Sigmoid colon (tissue), 7 donors: ENCODE measurements around the gene DRAXIN. TPM values are rescaled to one million over a fixed set of nuclear protein-coding genes. Genes with fewer than 3 reads are reported as not detected.

ENCODE experiments used
- DNase-seq: peaks from one replicate; pipeline ENCODE4 v3.0.0-alpha.2; 2019
- H3K27ac ChIP-seq, 4 donors: fragments of 200-600 bp; sonication (generic); one replicate each; pipeline ENCODE4 v1.5.1; 2016 to 2019; ENCODE audit warnings: mild to moderate bottlenecking in 1 of 4
- H3K27me3 ChIP-seq, 3 donors: fragments of 200-600 bp; sonication (generic); one replicate each; pipeline ENCODE4 v1.5.1; 2019; ENCODE audit warnings: mild to moderate bottlenecking in 1 of 3
- H3K36me3 ChIP-seq, 4 donors: fragments of 200-600 bp; sonication (generic); one replicate each; pipeline ENCODE4 v1.5.1; 2016 to 2019
- H3K4me1 ChIP-seq, 4 donors: fragments of 200-600 bp; sonication (generic); one replicate each; pipeline ENCODE4 v1.5.1; 2017 to 2019
- H3K4me3 ChIP-seq, 4 donors: fragments of 200-600 bp; sonication (generic); one replicate each; pipeline ENCODE4 v1.5.1; 2017 to 2019; ENCODE audit warnings: mild to moderate bottlenecking in 2 of 4, moderate library complexity in 1 of 4
- H3K9me3 ChIP-seq, 4 donors: fragments of 200-600 bp in 3 of 4; sonication (generic) in 3 of 4; one replicate each; pipeline versions ENCODE4 v1.5.1 to v1.6.1; 2013 to 2019
- CTCF ChIP-seq, 4 experiments: fragments of 450-650 bp in 3 of 4; fragments of 200-600 bp in 1 of 4; IDR thresholded peaks; one replicate each; pipeline ENCODE4 v1.5.1; 2016 to 2019; ENCODE audit warnings: antibody characterized with exemption in 4 of 4, mild to moderate bottlenecking in 3 of 4, moderate library complexity in 2 of 4
- EP300 ChIP-seq, 4 donors: sonication (generic); formaldehyde crosslinking; IDR thresholded peaks; one replicate each; pipeline ENCODE4 v1.6.1; 2017; ENCODE audit warnings: antibody characterized with exemption in 4 of 4
- POLR2A ChIP-seq, 2 donors: fragments of 450-650 bp; IDR thresholded peaks; one replicate each; pipeline ENCODE4 v1.6.1; 2016; ENCODE audit warnings: antibody characterized with exemption in 2 of 2, mild to moderate bottlenecking in 2 of 2, moderate library complexity in 2 of 2
- POLR2AphosphoS5 ChIP-seq, 4 donors: sonication (generic); formaldehyde crosslinking; IDR thresholded peaks; one replicate each; pipeline ENCODE4 v1.6.1; 2017; ENCODE audit warnings: antibody characterized with exemption in 4 of 4
- WGBS, 2 donors: extraction: QIAGEN DNeasy Blood & Tissue Kit; methylation state at CpG; one replicate each; pipeline ENCODE4 v1.1.7; 2013; 5-methylcytosine and 5-hydroxymethylcytosine counted together
- intact Hi-C: fragments of 100-400 bp; cut with DNase I; formaldehyde crosslinking; loops from one replicate; pipeline ENCODE4 v1.15.1; 2023
- polyA plus RNA-seq, 3 donors: library from polyadenylated mRNA; stranded (reverse); fragments of 200-250 nt; gene quantifications; one replicate each; pipeline ENCODE4 v1.2.3, GENCODE V29; 2013
- total RNA-seq, 4 donors: library from RNA; depleted of rRNA; stranded (reverse); fragments of >200 nt; gene quantifications; one replicate each; pipeline ENCODE4 v1.1.0, GENCODE V29; 2016
- donor health status: healthy with polysubstance abuse.
- donor health status: Bipolar disorder and iron deficiency.
- donor health status: healthy.

Gene DRAXIN
- total and polyA plus RNA-seq, 7 donors = 0.13 to 0.36 (median 0.28) TPM; not detected in 4

- Histone ChIP-seq H3K4me3 (no peak overlapping the region), H3K27me3 (peaks cover 0 to 9% (median 0%) of the 10 kb centered on the region in 3 donors), H3K36me3 (no peaks in the 10 kb centered on the region), H3K9me3 (no peaks in the 10 kb centered on the region), H3K4me1 (no peaks in the 10 kb centered on the region), H3K27ac (no peak overlapping the region)
- no peak for TF ChIP-seq CTCF (IDR thresholded peaks at IDR 0.05)
- no peak for TF ChIP-seq POLR2AphosphoS5 (IDR thresholded peaks at IDR 0.05)
- no peak for TF ChIP-seq POLR2A (IDR thresholded peaks at IDR 0.05)
- TF ChIP-seq EP300 (IDR thresholded peaks at IDR 0.05) = no peak
- 77 to 80% methylated on average over 4 of the region's 4 CpGs for WGBS, 2 donors
- intact Hi-C loops = no loop called here
- DNase-seq = no peak
These were observed 77.8 kb downstream of the DRAXIN start for GRCh38 chr1:11769274-11769673.

- no peak for DNase-seq
- intact Hi-C loops = no loop called here
- TF ChIP-seq CTCF (IDR thresholded peaks at IDR 0.05) (no peak), EP300 (IDR thresholded peaks at IDR 0.05) (no peak), POLR2AphosphoS5 (IDR thresholded peaks at IDR 0.05) (no peak), POLR2A (IDR thresholded peaks at IDR 0.05) (no peak)
- no peak overlapping the region for H3K27ac ChIP-seq
- no peak overlapping the region for H3K4me3 ChIP-seq
- no peaks in the 10 kb centered on the region for H3K36me3 ChIP-seq
- peaks cover 0 to 9% (median 0%) of the 10 kb centered on the region in 3 donors for H3K27me3 ChIP-seq
- H3K9me3 ChIP-seq = no peaks in the 10 kb centered on the region
- H3K4me1 ChIP-seq = no peaks in the 10 kb centered on the region
These were observed 78.5 kb downstream of the DRAXIN start for GRCh38 chr1:11770011-11770410.

GRCh38 chr1:11771481-11772043 is 80.1 kb downstream of the DRAXIN start:
- no peak for DNase-seq
- Histone ChIP-seq H3K4me1 (no peaks in the 10 kb centered on the region), H3K27ac (no peak overlapping the region), H3K4me3 (no peak overlapping the region), H3K9me3 (no peaks in the 10 kb centered on the region), H3K36me3 (no peaks in the 10 kb centered on the region), H3K27me3 (peaks cover 0 to 3% (median 0%) of the 10 kb centered on the region in 3 donors)
- WGBS, 2 donors = 49 to 69% methylated on average over 11 of the region's 11 CpGs
- intact Hi-C loops = no loop called here
- no peak for TF ChIP-seq POLR2A (IDR thresholded peaks at IDR 0.05)
- no peak for TF ChIP-seq POLR2AphosphoS5 (IDR thresholded peaks at IDR 0.05)
- TF ChIP-seq EP300 (IDR thresholded peaks at IDR 0.05) = no peak
- no peak for TF ChIP-seq CTCF (IDR thresholded peaks at IDR 0.05)

- TF ChIP-seq EP300 (IDR thresholded peaks at IDR 0.05) (no peak), POLR2A (IDR thresholded peaks at IDR 0.05) (no peak), CTCF (IDR thresholded peaks at IDR 0.05) (no peak), POLR2AphosphoS5 (IDR thresholded peaks at IDR 0.05) (no peak)
- no peak for DNase-seq
- intact Hi-C loops = no loop called here
- Histone ChIP-seq H3K27ac (no peak overlapping the region), H3K36me3 (no peaks in the 10 kb centered on the region), H3K9me3 (no peaks in the 10 kb centered on the region), H3K27me3 (no peaks in the 10 kb centered on the region), H3K4me3 (no peak overlapping the region), H3K4me1 (no peaks in the 10 kb centered on the region)
- 69 to 72% methylated on average over 5 of the region's 5 CpGs for WGBS, 2 donors
These were observed 80.9 kb downstream of the DRAXIN start for GRCh38 chr1:11772458-11772857.

GRCh38 chr1:11774753-11775152 is 83.2 kb downstream of the DRAXIN start:
- 88 to 92% methylated on average over 9 of the region's 9 CpGs for WGBS, 2 donors
- TF ChIP-seq POLR2A (IDR thresholded peaks at IDR 0.05) (no peak), EP300 (IDR thresholded peaks at IDR 0.05) (no peak), POLR2AphosphoS5 (IDR thresholded peaks at IDR 0.05) (no peak), CTCF (IDR thresholded peaks at IDR 0.05) (no peak)
- intact Hi-C loops = no loop called here

More at GRCh38 chr1:11774753-11775152, 83.2 kb downstream of the DRAXIN start:
- Histone ChIP-seq H3K4me1 (no peaks in the 10 kb centered on the region), H3K27ac (no peak overlapping the region), H3K4me3 (no peak overlapping the region), H3K9me3 (no peaks in the 10 kb centered on the region), H3K36me3 (no peaks in the 10 kb centered on the region), H3K27me3 (no peaks in the 10 kb centered on the region)
- DNase-seq = no peak
